CD4-positive, alpha-beta T cell (primary cell): ENCODE measurements around the gene FAM107B. TPM values are rescaled to one million over a fixed set of nuclear protein-coding genes. Genes with fewer than 3 reads are reported as not detected.

ENCODE experiments used
- ATAC-seq: fragments of 200-7000 bp; cut with Tn5 transposase; one replicate; pipeline ENCODE4 v1.10.0; 2022; ENCODE audit warnings: mild to moderate bottlenecking; ENCODE audit not compliant: poor library complexity
- CTCF ChIA-PET: fragments of 350-600 bp; sonication (Branson Sonifier 250); formaldehyde crosslinking; loops from one replicate; lab custom pipeline; 2021; ENCODE audit warnings: antibody characterized with exemption, inconsistent platforms; lab: Charles Lee
- POLR2A ChIA-PET: fragments of 350-600 bp; sonication (Branson Sonifier 250); formaldehyde crosslinking; loops from one replicate; lab custom pipeline; 2021; ENCODE audit warnings: antibody characterized with exemption, inconsistent platforms; lab: Charles Lee
- DNase-seq, 14 experiments: peaks; one replicate each; pipeline ENCODE4 v3.0.0-alpha.2; 2013 to 2020; ENCODE audit warnings: mixed read lengths in 2 of 14
- H3K27ac ChIP-seq, 2 donors: one replicate each; pipeline versions ENCODE4 v1.5.1 to v1.7.0; 2013; ENCODE audit warnings: low read length in 2 of 2, low read depth in 1 of 2, mild to moderate bottlenecking in 1 of 2
- H3K27me3 ChIP-seq, 2 experiments: 1 replicate in 1 of 2; 2 replicates in 1 of 2; pipeline versions ENCODE4 v1.6.1 to v1.7.0; 2013; ENCODE audit warnings: low read length in 2 of 2, control low read depth in 1 of 2, mild to moderate bottlenecking in 1 of 2, moderate library complexity in 1 of 2; ENCODE audit not compliant: insufficient read depth in 2 of 2, control insufficient read depth in 1 of 2
- H3K36me3 ChIP-seq: one replicate; pipeline ENCODE4 v1.6.1; 2013; ENCODE audit warnings: low read length, control low read depth; ENCODE audit not compliant: insufficient read depth
- H3K4me1 ChIP-seq: one replicate; pipeline ENCODE4 v1.6.1; 2013; ENCODE audit warnings: low read length, control low read depth; ENCODE audit not compliant: insufficient read depth
- H3K4me3 ChIP-seq: one replicate; pipeline ENCODE4 v1.5.1; 2013; ENCODE audit warnings: mild to moderate bottlenecking, low read length, moderate library complexity
- H3K9me3 ChIP-seq, 2 experiments: 1 replicate in 1 of 2; 2 replicates in 1 of 2; pipeline versions ENCODE4 v1.6.1 to v1.7.0; 2013; ENCODE audit warnings: low read length in 2 of 2, mild to moderate bottlenecking in 2 of 2, control low read depth in 1 of 2, moderate library complexity in 1 of 2; ENCODE audit not compliant: control insufficient read depth in 1 of 2, insufficient read depth in 1 of 2
- H3K27ac Mint-ChIP-seq: one replicate; pipeline ENCODE4 v1.8.0; 2020; ENCODE audit warnings: mixed read lengths
- H3K27me3 Mint-ChIP-seq: one replicate; pipeline ENCODE4 v1.8.0; 2021; ENCODE audit warnings: mixed read lengths
- H3K36me3 Mint-ChIP-seq: one replicate; pipeline ENCODE4 v1.8.0; 2021; ENCODE audit warnings: low read depth, mixed read lengths
- H3K4me1 Mint-ChIP-seq: one replicate; pipeline ENCODE4 v1.8.0; 2021; ENCODE audit warnings: low read depth, mixed read lengths
- H3K4me3 Mint-ChIP-seq: one replicate; pipeline ENCODE4 v1.8.0; 2020; ENCODE audit warnings: mild to moderate bottlenecking, mixed read lengths
- H3K9me3 Mint-ChIP-seq: one replicate; pipeline ENCODE4 v1.8.0; 2020; ENCODE audit warnings: mixed read lengths
- intact Hi-C, 2 experiments: fragments of 100-400 bp; cut with DNase I in 1 of 2; cut with micrococcal nuclease in 1 of 2; formaldehyde crosslinking; loops; one replicate each; pipeline versions ENCODE4 v1.15.1 to v1.9.0; 2023 to 2025; cut with DNase I, micrococcal nuclease
- total RNA-seq, 174 experiments: library from RNA in 2 of 174; stranded (reverse) in 2 of 174; gene quantifications; one replicate each; pipeline ENCODE4 v1.2.3 and lab custom pipeline; 2021 to 2026
- TF ChIP-seq, protein P1 (sequence below): fragments of 200-600 bp; IDR thresholded peaks from one replicate; pipeline ENCODE4 v1.8.0; 2022; ENCODE audit warnings: antibody characterized with exemption, mild to moderate bottlenecking

Gene FAM107B
- total RNA-seq, 2 experiments from 2014 or later = 261 to 262 TPM

DNA sequence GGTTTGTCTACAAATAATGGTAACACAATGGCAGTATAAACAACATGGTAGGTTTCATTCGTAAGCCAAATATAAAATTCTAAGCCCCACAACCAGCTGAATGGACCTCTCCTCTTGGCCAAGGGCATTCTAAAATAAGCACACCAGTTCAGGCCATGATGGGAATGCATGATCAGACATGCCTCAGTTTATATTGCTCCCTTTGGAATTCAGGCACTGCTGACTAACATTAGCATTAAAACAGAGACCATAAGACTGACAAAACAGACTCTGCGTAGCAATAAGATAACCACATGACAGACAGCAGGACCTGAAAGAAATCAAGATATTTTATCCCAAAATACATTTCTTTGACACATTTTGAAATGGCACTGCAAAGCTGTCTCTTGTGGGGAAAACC lies 125.8 kb downstream of the FAM107B start:
- H3K27ac ChIP-seq = peak overlapping the region; percentile 91 to 95
- H3K27ac Mint-ChIP-seq = peak overlapping the region; percentile 99
- no peaks in the 10 kb centered on the region for H3K27me3 ChIP-seq
- H3K36me3 Mint-ChIP-seq = no peaks in the 10 kb centered on the region
- H3K9me3 Mint-ChIP-seq = no peaks in the 10 kb centered on the region
- ATAC-seq (no peak), DNase-seq (no peak)
- peaks cover 51% of the 10 kb centered on the region for H3K4me1 ChIP-seq
- peak overlapping the region; percentile 55 for H3K4me3 ChIP-seq
- H3K4me1 Mint-ChIP-seq = peaks cover 77% of the 10 kb centered on the region
- intact Hi-C loops = loop anchor here (1.0 to 5.0 kb wide), 7 partner anchors 44 to 862 kb away; partner anchors contain the start of genes CDNF (in 1 of the 2), HSPA14 (in 1 of the 2) and MSANTD7 (in 1 of the 2)
- no peaks in the 10 kb centered on the region for H3K9me3 ChIP-seq
- POLR2A ChIA-PET = interaction anchor here (0.6 to 1.9 kb wide), 11 partner anchors 10 to 190 kb away, joined by 3 to 11 read pairs (median 5); partner anchors contain the start of genes CDNF, HSPA14 and MSANTD7
- CTCF ChIA-PET = interaction anchor here (1.2 kb wide), 1 partner anchor 9 kb away, joined by 4 read pairs; no protein-coding TSS in a partner anchor
- no peaks in the 10 kb centered on the region for H3K27me3 Mint-ChIP-seq
- peak overlapping the region; percentile 84 for H3K4me3 Mint-ChIP-seq
- TF ChIP-seq, protein P1, sequence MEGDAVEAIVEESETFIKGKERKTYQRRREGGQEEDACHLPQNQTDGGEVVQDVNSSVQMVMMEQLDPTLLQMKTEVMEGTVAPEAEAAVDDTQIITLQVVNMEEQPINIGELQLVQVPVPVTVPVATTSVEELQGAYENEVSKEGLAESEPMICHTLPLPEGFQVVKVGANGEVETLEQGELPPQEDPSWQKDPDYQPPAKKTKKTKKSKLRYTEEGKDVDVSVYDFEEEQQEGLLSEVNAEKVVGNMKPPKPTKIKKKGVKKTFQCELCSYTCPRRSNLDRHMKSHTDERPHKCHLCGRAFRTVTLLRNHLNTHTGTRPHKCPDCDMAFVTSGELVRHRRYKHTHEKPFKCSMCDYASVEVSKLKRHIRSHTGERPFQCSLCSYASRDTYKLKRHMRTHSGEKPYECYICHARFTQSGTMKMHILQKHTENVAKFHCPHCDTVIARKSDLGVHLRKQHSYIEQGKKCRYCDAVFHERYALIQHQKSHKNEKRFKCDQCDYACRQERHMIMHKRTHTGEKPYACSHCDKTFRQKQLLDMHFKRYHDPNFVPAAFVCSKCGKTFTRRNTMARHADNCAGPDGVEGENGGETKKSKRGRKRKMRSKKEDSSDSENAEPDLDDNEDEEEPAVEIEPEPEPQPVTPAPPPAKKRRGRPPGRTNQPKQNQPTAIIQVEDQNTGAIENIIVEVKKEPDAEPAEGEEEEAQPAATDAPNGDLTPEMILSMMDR = no peak
- H3K36me3 ChIP-seq = no peaks in the 10 kb centered on the region

- H3K4me1 Mint-ChIP-seq = peaks cover 69% of the 10 kb centered on the region
Observed at GRCh38 chr10:14648005-14648765, 126.5 kb downstream of the FAM107B start.

More at GRCh38 chr10:14648005-14648765, 126.5 kb downstream of the FAM107B start:
- Histone ChIP-seq H3K9me3 (no peaks in the 10 kb centered on the region), H3K27me3 (no peaks in the 10 kb centered on the region), H3K27ac (peak overlapping the region; percentile 91 to 95), H3K36me3 (no peaks in the 10 kb centered on the region), H3K4me3 (peak overlapping the region; percentile 55), H3K4me1 (peaks cover 43% of the 10 kb centered on the region)
- no peaks in the 10 kb centered on the region for H3K36me3 Mint-ChIP-seq
- ChIA-PET CTCF (interaction anchor here (1.2 kb wide), 2 partner anchors 10 to 86 kb away, joined by 3 to 4 read pairs; no protein-coding TSS in a partner anchor), POLR2A (interaction anchor here (0.6 to 1.9 kb wide), 17 partner anchors 11 to 190 kb away, joined by 3 to 11 read pairs (median 5); partner anchors contain the start of genes CDNF, HSPA14 and MSANTD7)
- peak overlapping the region; percentile 99 for H3K27ac Mint-ChIP-seq
- no peaks in the 10 kb centered on the region for H3K27me3 Mint-ChIP-seq
- peak; percentile 85 for ATAC-seq
- intact Hi-C loops = loop anchor here (1.0 to 5.0 kb wide), 7 partner anchors 43 to 861 kb away; partner anchors contain the start of genes CDNF (in 1 of the 2), HSPA14 (in 1 of the 2) and MSANTD7 (in 1 of the 2)
- H3K9me3 Mint-ChIP-seq = no peaks in the 10 kb centered on the region
- peak overlapping the region; percentile 84 for H3K4me3 Mint-ChIP-seq
- DNase-seq = peak; percentile 44 to 92 (median 65)
- TF ChIP-seq, protein P1 = no peak
